Activated naive CD8-positive, alpha-beta T cell treated with anti-CD3 and anti-CD28 coated beads, Interleukin-2, amount 50 U/mL, for 24 hours (primary cell): Measurements from ENCODE around the gene PEX1.
A peak's percentile ranks its signal among the peaks of the same experiment; 100 is the strongest.

Source experiments
- ATAC-seq: fragments of 150-1000 bp; cut with Tn5 transposase; one replicate; pipeline ENCODE4 v1.10.0; 2021
- DNase-seq: peaks from one replicate; pipeline ENCODE4 v3.0.0; 2021
- H3K27ac Mint-ChIP-seq: one replicate; pipeline ENCODE4 v1.8.0; 2021; ENCODE audit warnings: mild to moderate bottlenecking, mixed read lengths
- H3K27me3 Mint-ChIP-seq: one replicate; pipeline ENCODE4 v1.8.0; 2021; ENCODE audit warnings: mixed read lengths
- H3K36me3 Mint-ChIP-seq: one replicate; pipeline ENCODE4 v1.8.0; 2021; ENCODE audit warnings: low read depth, mixed read lengths
- H3K4me1 Mint-ChIP-seq: one replicate; pipeline ENCODE4 v1.8.0; 2021; ENCODE audit warnings: mixed read lengths
- H3K4me3 Mint-ChIP-seq: one replicate; pipeline ENCODE4 v1.8.0; 2021; ENCODE audit warnings: mild to moderate bottlenecking, moderate library complexity, mixed read lengths
- H3K9me3 Mint-ChIP-seq: one replicate; pipeline ENCODE4 v1.8.0; 2021; ENCODE audit warnings: mixed read lengths

Gene PEX1

GRCh38 chr7:92527300-92528187 lies 776 bp downstream of the PEX1 start:
- Mint-ChIP-seq H3K27me3 (peaks cover 2% of the 10 kb centered on the region), H3K27ac (peak overlapping the region; percentile 86), H3K4me3 (peak overlapping the region; percentile 91), H3K9me3 (no peaks in the 10 kb centered on the region), H3K36me3 (peaks cover 8% of the 10 kb centered on the region), H3K4me1 (peaks cover 33% of the 10 kb centered on the region)
- ATAC-seq = peak; percentile 39
- DNase-seq = peak; percentile 60

GRCh38 chr7:92523110-92523509 lies 5.2 kb downstream of the PEX1 start:
- DNase-seq = no peak
- no peaks in the 10 kb centered on the region for H3K36me3 Mint-ChIP-seq

GRCh38 chr7:92520024-92520423 lies 8.3 kb downstream of the PEX1 start:
- no peak for ATAC-seq
- Mint-ChIP-seq H3K36me3 (peaks cover 8% of the 10 kb centered on the region), H3K27me3 (no peaks in the 10 kb centered on the region), H3K27ac (no peak overlapping the region), H3K9me3 (no peaks in the 10 kb centered on the region), H3K4me3 (no peak overlapping the region), H3K4me1 (peaks cover 9% of the 10 kb centered on the region)
- DNase-seq = no peak

More at GRCh38 chr7:92523110-92523509, 5.2 kb downstream of the PEX1 start:
- Mint-ChIP-seq H3K9me3 (no peaks in the 10 kb centered on the region), H3K4me1 (peaks cover 16% of the 10 kb centered on the region), H3K4me3 (no peak overlapping the region), H3K27ac (no peak overlapping the region), H3K27me3 (no peaks in the 10 kb centered on the region)
- ATAC-seq = no peak

GRCh38 chr7:92517631-92518030 lies 10.7 kb downstream of the PEX1 start:
- ATAC-seq = no peak
- Mint-ChIP-seq H3K36me3 (peaks cover 15% of the 10 kb centered on the region), H3K27me3 (no peaks in the 10 kb centered on the region), H3K4me3 (no peak overlapping the region), H3K27ac (peak overlapping the region; percentile 67), H3K9me3 (no peaks in the 10 kb centered on the region), H3K4me1 (peaks cover 9% of the 10 kb centered on the region)
- DNase-seq = no peak

- DNase-seq (no peak), ATAC-seq (no peak)
- Mint-ChIP-seq H3K9me3 (no peaks in the 10 kb centered on the region), H3K36me3 (peaks cover 15% of the 10 kb centered on the region), H3K27me3 (no peaks in the 10 kb centered on the region), H3K4me1 (peaks cover 9% of the 10 kb centered on the region), H3K4me3 (no peak overlapping the region), H3K27ac (no peak overlapping the region)
Measured at GRCh38 chr7:92513167-92513902, 15.0 kb downstream of the PEX1 start.

GRCh38 chr7:92508946-92509345 lies 19.4 kb downstream of the PEX1 start:
- H3K4me3 Mint-ChIP-seq = no peak overlapping the region

GRCh38 chr7:92506363-92506762 lies 22.0 kb downstream of the PEX1 start:
- DNase-seq (no peak), ATAC-seq (no peak)
- Mint-ChIP-seq H3K4me1 (no peaks in the 10 kb centered on the region), H3K9me3 (no peaks in the 10 kb centered on the region), H3K4me3 (no peak overlapping the region), H3K36me3 (peaks cover 8% of the 10 kb centered on the region), H3K27ac (no peak overlapping the region), H3K27me3 (no peaks in the 10 kb centered on the region)

More at GRCh38 chr7:92508946-92509345, 19.4 kb downstream of the PEX1 start:
- DNase-seq = no peak
- H3K4me1 Mint-ChIP-seq = no peaks in the 10 kb centered on the region
- no peaks in the 10 kb centered on the region for H3K9me3 Mint-ChIP-seq
- no peak for ATAC-seq
- H3K27me3 Mint-ChIP-seq = no peaks in the 10 kb centered on the region
- peaks cover 13% of the 10 kb centered on the region for H3K36me3 Mint-ChIP-seq
- no peak overlapping the region for H3K27ac Mint-ChIP-seq

- Mint-ChIP-seq H3K27ac (no peak overlapping the region), H3K36me3 (peaks cover 13% of the 10 kb centered on the region), H3K27me3 (no peaks in the 10 kb centered on the region), H3K4me3 (no peak overlapping the region), H3K9me3 (no peaks in the 10 kb centered on the region), H3K4me1 (no peaks in the 10 kb centered on the region)
- no peak for DNase-seq
- no peak for ATAC-seq
Measured at GRCh38 chr7:92504563-92504962, 23.8 kb downstream of the PEX1 start.

GRCh38 chr7:92503767-92504166 lies 24.6 kb downstream of the PEX1 start:
- H3K4me3 Mint-ChIP-seq = no peak overlapping the region
- DNase-seq (no peak), ATAC-seq (no peak)
- H3K4me1 Mint-ChIP-seq = no peaks in the 10 kb centered on the region
- peaks cover 18% of the 10 kb centered on the region for H3K36me3 Mint-ChIP-seq
- no peak overlapping the region for H3K27ac Mint-ChIP-seq
- no peaks in the 10 kb centered on the region for H3K9me3 Mint-ChIP-seq
- no peaks in the 10 kb centered on the region for H3K27me3 Mint-ChIP-seq

- H3K36me3 Mint-ChIP-seq = peaks cover 22% of the 10 kb centered on the region
- no peak overlapping the region for H3K4me3 Mint-ChIP-seq
- no peaks in the 10 kb centered on the region for H3K9me3 Mint-ChIP-seq
- H3K4me1 Mint-ChIP-seq = no peaks in the 10 kb centered on the region
- no peak for DNase-seq
- no peaks in the 10 kb centered on the region for H3K27me3 Mint-ChIP-seq
- no peak overlapping the region for H3K27ac Mint-ChIP-seq
- ATAC-seq = no peak
Measured at GRCh38 chr7:92498557-92498956, 29.8 kb downstream of the PEX1 start.

GRCh38 chr7:92496876-92497275 lies 31.4 kb downstream of the PEX1 start:
- Mint-ChIP-seq H3K9me3 (no peaks in the 10 kb centered on the region), H3K4me1 (no peaks in the 10 kb centered on the region), H3K27ac (no peak overlapping the region), H3K27me3 (no peaks in the 10 kb centered on the region), H3K4me3 (no peak overlapping the region), H3K36me3 (peaks cover 25% of the 10 kb centered on the region)
- ATAC-seq (no peak), DNase-seq (no peak)

- Mint-ChIP-seq H3K27me3 (no peaks in the 10 kb centered on the region), H3K27ac (no peak overlapping the region), H3K9me3 (no peaks in the 10 kb centered on the region), H3K4me1 (no peaks in the 10 kb centered on the region), H3K36me3 (peaks cover 14% of the 10 kb centered on the region), H3K4me3 (no peak overlapping the region)
- no peak for ATAC-seq
- DNase-seq = no peak
Measured at GRCh38 chr7:92489634-92490033, 38.7 kb downstream of the PEX1 start.

GRCh38 chr7:92487804-92488203 lies 40.5 kb downstream of the PEX1 start:
- DNase-seq (no peak), ATAC-seq (no peak)
- no peaks in the 10 kb centered on the region for H3K9me3 Mint-ChIP-seq
- H3K4me1 Mint-ChIP-seq = no peaks in the 10 kb centered on the region
- no peak overlapping the region for H3K4me3 Mint-ChIP-seq
- H3K27ac Mint-ChIP-seq = no peak overlapping the region
- H3K36me3 Mint-ChIP-seq = peaks cover 7% of the 10 kb centered on the region
- no peaks in the 10 kb centered on the region for H3K27me3 Mint-ChIP-seq

GRCh38 chr7:92485974-92486373 lies 42.3 kb downstream of the PEX1 start:
- Mint-ChIP-seq H3K27me3 (no peaks in the 10 kb centered on the region), H3K9me3 (no peaks in the 10 kb centered on the region), H3K36me3 (peaks cover 6% of the 10 kb centered on the region), H3K4me1 (no peaks in the 10 kb centered on the region), H3K27ac (no peak overlapping the region), H3K4me3 (no peak overlapping the region)
- no peak for DNase-seq
- ATAC-seq = no peak

- no peak overlapping the region for H3K4me3 Mint-ChIP-seq
- DNase-seq (no peak), ATAC-seq (no peak)
- H3K27ac Mint-ChIP-seq = no peak overlapping the region
- no peaks in the 10 kb centered on the region for H3K9me3 Mint-ChIP-seq
- peaks cover 6% of the 10 kb centered on the region for H3K36me3 Mint-ChIP-seq
- no peaks in the 10 kb centered on the region for H3K27me3 Mint-ChIP-seq
- no peaks in the 10 kb centered on the region for H3K4me1 Mint-ChIP-seq
Measured at GRCh38 chr7:92485267-92485892, 42.9 kb downstream of the PEX1 start.
